ENCODE results near the gene MLC1.

MLC1 gene

DNA sequence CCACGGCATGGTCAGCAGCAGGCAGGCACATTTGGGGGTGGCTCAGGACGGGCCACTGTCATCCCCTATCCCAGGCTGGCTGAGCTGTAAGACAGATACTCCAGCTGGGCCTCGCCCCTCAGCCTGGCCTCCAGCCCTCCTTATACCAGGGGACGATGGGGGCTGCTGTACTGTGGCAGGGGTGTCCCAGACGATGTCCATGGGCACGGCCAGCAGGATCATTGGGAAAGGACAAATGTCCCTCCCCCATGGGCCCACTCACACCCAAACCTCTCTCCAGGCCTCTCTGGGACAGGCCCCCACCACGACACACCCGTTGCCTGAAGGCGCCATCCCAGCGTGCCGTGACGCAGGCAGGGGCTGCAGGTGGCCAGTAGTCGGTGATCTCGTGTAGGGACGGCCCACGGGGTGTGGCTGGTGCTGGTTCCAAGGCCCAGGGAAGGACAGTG is 71.1 kb downstream of the MLC1 start:
- ATAC-seq = no peak
- TF ChIP-seq ZC3H10 (CRISPR knock-in tag; IDR thresholded peaks at IDR 0.05) = no peak
- TF ChIP-seq OSR1 (CRISPR knock-in tag; IDR thresholded peaks at IDR 0.05) = no peak
- no peak for TF ChIP-seq ESRRG (CRISPR knock-in tag; IDR thresholded peaks at IDR 0.05)
- TF ChIP-seq ZFP3 (CRISPR knock-in tag; IDR thresholded peaks at IDR 0.05) = no peak
- TF ChIP-seq BACH2 (CRISPR knock-in tag; IDR thresholded peaks at IDR 0.05; ENCODE audit: borderline replicate concordance) = no peak
- TF ChIP-seq, protein P1, sequence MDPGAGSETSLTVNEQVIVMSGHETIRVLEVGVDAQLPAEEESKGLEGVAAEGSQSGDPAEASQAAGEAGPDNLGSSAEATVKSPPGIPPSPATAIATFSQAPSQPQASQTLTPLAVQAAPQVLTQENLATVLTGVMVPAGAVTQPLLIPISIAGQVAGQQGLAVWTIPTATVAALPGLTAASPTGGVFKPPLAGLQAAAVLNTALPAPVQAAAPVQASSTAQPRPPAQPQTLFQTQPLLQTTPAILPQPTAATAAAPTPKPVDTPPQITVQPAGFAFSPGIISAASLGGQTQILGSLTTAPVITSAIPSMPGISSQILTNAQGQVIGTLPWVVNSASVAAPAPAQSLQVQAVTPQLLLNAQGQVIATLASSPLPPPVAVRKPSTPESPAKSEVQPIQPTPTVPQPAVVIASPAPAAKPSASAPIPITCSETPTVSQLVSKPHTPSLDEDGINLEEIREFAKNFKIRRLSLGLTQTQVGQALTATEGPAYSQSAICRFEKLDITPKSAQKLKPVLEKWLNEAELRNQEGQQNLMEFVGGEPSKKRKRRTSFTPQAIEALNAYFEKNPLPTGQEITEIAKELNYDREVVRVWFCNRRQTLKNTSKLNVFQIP (CRISPR knock-in tag; IDR thresholded peaks at IDR 0.05; ENCODE audit: borderline replicate concordance, low read depth) = no peak
- no peak for TF ChIP-seq RARB (CRISPR knock-in tag; IDR thresholded peaks at IDR 0.05)
- TF ChIP-seq PPARA (CRISPR knock-in tag; IDR thresholded peaks at IDR 0.05; ENCODE audit: borderline replicate concordance) = no peak

DNA sequence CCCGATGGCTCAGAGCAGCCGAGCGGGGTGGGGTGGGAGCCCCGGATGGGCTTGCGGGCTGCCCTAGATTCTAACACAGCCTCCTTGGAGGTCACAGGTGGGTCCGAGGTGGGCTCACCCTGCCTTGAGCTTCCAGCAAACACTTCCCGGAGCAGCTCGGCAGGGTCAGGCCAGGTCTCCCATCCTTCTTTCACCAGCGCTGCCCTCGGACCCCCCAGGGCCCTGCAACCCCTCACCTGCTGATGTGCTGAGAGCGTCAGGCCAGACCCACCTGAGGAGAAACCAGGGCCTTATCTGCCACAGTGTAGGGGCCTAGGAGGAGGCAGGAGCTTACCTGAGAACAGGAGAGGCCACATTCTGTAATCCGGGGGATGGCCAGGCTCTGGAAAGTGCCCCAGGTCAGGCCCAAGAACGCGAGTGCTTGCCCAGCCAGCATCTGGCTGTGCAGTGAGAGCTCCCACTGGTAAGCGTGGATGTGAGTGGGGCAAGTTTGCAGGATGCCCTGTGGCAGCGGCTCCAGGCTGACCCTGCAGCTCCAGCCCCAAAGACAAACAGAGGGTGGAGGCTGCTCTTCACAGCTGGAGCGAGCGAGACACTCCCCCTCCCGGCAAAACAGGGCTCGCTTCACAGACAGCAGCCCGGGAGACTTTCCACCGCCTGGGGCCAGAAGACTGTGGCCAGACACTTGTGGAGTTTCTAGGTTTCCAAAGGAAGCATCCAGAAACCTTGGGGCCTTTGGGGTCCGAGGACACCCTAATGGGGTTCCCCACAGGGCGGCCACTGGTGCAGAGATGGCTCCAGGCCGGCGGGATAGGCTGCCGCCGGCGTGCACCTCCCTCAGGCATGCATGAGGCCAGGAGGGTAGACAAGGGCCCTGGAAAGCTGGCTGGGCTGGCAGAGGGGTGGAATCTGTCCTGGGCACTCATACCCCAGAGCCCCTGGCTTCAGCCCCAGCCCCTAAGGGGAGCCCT is 72.7 kb downstream of the MLC1 start, which contains the start of gene IL17REL:
TSS of gene IL17REL (minus strand) at position 555 of the 971 bp plus-strand sequence. CDS start at position 436, 119 bp downstream.
- TF ChIP-seq, protein P2, sequence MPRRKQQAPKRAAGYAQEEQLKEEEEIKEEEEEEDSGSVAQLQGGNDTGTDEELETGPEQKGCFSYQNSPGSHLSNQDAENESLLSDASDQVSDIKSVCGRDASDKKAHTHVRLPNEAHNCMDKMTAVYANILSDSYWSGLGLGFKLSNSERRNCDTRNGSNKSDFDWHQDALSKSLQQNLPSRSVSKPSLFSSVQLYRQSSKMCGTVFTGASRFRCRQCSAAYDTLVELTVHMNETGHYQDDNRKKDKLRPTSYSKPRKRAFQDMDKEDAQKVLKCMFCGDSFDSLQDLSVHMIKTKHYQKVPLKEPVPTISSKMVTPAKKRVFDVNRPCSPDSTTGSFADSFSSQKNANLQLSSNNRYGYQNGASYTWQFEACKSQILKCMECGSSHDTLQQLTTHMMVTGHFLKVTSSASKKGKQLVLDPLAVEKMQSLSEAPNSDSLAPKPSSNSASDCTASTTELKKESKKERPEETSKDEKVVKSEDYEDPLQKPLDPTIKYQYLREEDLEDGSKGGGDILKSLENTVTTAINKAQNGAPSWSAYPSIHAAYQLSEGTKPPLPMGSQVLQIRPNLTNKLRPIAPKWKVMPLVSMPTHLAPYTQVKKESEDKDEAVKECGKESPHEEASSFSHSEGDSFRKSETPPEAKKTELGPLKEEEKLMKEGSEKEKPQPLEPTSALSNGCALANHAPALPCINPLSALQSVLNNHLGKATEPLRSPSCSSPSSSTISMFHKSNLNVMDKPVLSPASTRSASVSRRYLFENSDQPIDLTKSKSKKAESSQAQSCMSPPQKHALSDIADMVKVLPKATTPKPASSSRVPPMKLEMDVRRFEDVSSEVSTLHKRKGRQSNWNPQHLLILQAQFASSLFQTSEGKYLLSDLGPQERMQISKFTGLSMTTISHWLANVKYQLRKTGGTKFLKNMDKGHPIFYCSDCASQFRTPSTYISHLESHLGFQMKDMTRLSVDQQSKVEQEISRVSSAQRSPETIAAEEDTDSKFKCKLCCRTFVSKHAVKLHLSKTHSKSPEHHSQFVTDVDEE (CRISPR knock-in tag; IDR thresholded peaks at IDR 0.05) = no peak
- TF ChIP-seq ZNF565 (CRISPR knock-in tag; conservative IDR thresholded peaks at IDR 0.05; ENCODE audit: low read depth) (no peak), ZNF70 (CRISPR knock-in tag; IDR thresholded peaks at IDR 0.05) (no peak), TCF4 (CRISPR knock-in tag; IDR thresholded peaks at IDR 0.05; ENCODE audit: borderline replicate concordance) (no peak), PPARA (CRISPR knock-in tag; IDR thresholded peaks at IDR 0.05; ENCODE audit: borderline replicate concordance) (no peak), ISL1 (CRISPR knock-in tag; IDR thresholded peaks at IDR 0.05) (no peak), ESRRG (CRISPR knock-in tag; IDR thresholded peaks at IDR 0.05) (no peak), CSDC2 (CRISPR knock-in tag; IDR thresholded peaks at IDR 0.05) (no peak), ZFP3 (CRISPR knock-in tag; IDR thresholded peaks at IDR 0.05) (no peak), TOX (CRISPR knock-in tag; IDR thresholded peaks at IDR 0.05; ENCODE audit: borderline replicate concordance) (no peak), RARB (CRISPR knock-in tag; IDR thresholded peaks at IDR 0.05) (no peak), SNAI2 (CRISPR knock-in tag; IDR thresholded peaks at IDR 0.05) (no peak), BACH2 (CRISPR knock-in tag; IDR thresholded peaks at IDR 0.05; ENCODE audit: borderline replicate concordance) (no peak), GLIS3 (CRISPR knock-in tag; IDR thresholded peaks at IDR 0.05) (no peak), ZNF8 (CRISPR knock-in tag; IDR thresholded peaks at IDR 0.05) (no peak), ZFP30 (CRISPR knock-in tag; IDR thresholded peaks at IDR 0.05) (no peak), ARNTL (CRISPR knock-in tag; IDR thresholded peaks at IDR 0.05; ENCODE audit: borderline replicate concordance, low read depth) (no peak)
- TF ChIP-seq, protein P1 (CRISPR knock-in tag; IDR thresholded peaks at IDR 0.05; ENCODE audit: borderline replicate concordance, low read depth) = no peak
- TF ChIP-seq, protein P3, sequence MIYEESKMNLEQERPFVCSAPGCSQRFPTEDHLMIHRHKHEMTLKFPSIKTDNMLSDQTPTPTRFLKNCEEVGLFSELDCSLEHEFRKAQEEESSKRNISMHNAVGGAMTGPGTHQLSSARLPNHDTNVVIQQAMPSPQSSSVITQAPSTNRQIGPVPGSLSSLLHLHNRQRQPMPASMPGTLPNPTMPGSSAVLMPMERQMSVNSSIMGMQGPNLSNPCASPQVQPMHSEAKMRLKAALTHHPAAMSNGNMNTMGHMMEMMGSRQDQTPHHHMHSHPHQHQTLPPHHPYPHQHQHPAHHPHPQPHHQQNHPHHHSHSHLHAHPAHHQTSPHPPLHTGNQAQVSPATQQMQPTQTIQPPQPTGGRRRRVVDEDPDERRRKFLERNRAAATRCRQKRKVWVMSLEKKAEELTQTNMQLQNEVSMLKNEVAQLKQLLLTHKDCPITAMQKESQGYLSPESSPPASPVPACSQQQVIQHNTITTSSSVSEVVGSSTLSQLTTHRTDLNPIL (CRISPR knock-in tag; IDR thresholded peaks at IDR 0.05; ENCODE audit: low read depth) = no peak
- peak; percentile 52 for ATAC-seq

Data from SK-N-SH treated with all-trans-retinoic acid at 6 μM for 48 hours (cell line).